HepG2 (cell line): ENCODE data around the gene PPP1R12B. TPM values are rescaled to one million over a fixed set of nuclear protein-coding genes. Genes with fewer than 3 reads are reported as not detected.

ENCODE experiments used
- ATAC-seq: fragments of 200-7000 bp; cut with Tn5 transposase; 3 replicates; pipeline ENCODE4 v1.9.1; 2020; ENCODE audit warnings: mild to moderate bottlenecking, moderate library complexity
- BruUV-seq: library from RNA; stranded (reverse); fragments of 400-500 nt; replicated peaks from 2 replicates; lab custom pipeline; 2021; lab: Mats Ljungman, UMichigan
- CTCF ChIA-PET: fragments of 300-600 bp; formaldehyde crosslinking; extraction: SDS; loops from one replicate; lab custom pipeline; 2021; ENCODE audit warnings: low total read pairs, inconsistent platforms, low intra/inter-chr PET ratio; lab: Yijun Ruan, JAX
- POLR2A ChIA-PET: fragments of 350-600 bp; sonication (Branson Sonifier 250); formaldehyde crosslinking; loops from one replicate; lab custom pipeline; 2020; ENCODE audit warnings: antibody characterized with exemption, inconsistent platforms; lab: Yijun Ruan, JAX
- DNase-seq: peaks from one replicate; pipeline ENCODE4 v3.0.0-alpha.2; 2015; ENCODE audit warnings: low spot score
- FAIRE-seq: peaks from 3 replicates; lab custom pipeline; 2011; peaks lifted over from hg19 to GRCh38; lab: Jason Lieb, UNC
- H2AFZ ChIP-seq: one replicate; pipeline ENCODE4 v1.6.1; 2011; ENCODE audit warnings: low read length, inconsistent platforms
- H3K27ac ChIP-seq: fragments of 300-600 bp; 3 replicates; pipeline ENCODE4 v1.8.0; 2011; ENCODE audit warnings: mixed run types, mild to moderate bottlenecking, mixed read lengths, low read length, inconsistent platforms; ENCODE audit not compliant: insufficient read depth; ENCODE audit errors: extremely low read length
- H3K27me3 ChIP-seq, 2 experiments: fragments of 200-600 bp in 1 of 2; 2 replicates in 1 of 2; 3 replicates in 1 of 2; pipeline versions ENCODE4 v1.6.0 to v1.8.0; 2011; ENCODE audit warnings: low read length in 2 of 2, mild to moderate bottlenecking in 2 of 2, moderate library complexity in 2 of 2, inconsistent platforms in 1 of 2; ENCODE audit not compliant: insufficient read depth in 2 of 2, control insufficient read depth in 1 of 2
- H3K36me3 ChIP-seq, 2 experiments: fragments of 200-600 bp in 1 of 2; replicated peaks in 1 of 2; 2 replicates in 1 of 2; 3 replicates in 1 of 2; pipeline versions ENCODE4 v1.5.1 to v1.8.0; 2011; ENCODE audit warnings: low read length in 2 of 2, inconsistent platforms in 1 of 2; ENCODE audit not compliant: insufficient read depth in 2 of 2, control insufficient read depth in 1 of 2
- H3K4me1 ChIP-seq: 2 replicates; pipeline ENCODE4 v1.5.1; 2012; ENCODE audit warnings: low read length, inconsistent platforms; ENCODE audit not compliant: insufficient read depth
- H3K4me2 ChIP-seq: 2 replicates; pipeline ENCODE4 v1.6.0; 2011; ENCODE audit warnings: low read depth, low read length, inconsistent platforms
- H3K4me3 ChIP-seq, 3 experiments: fragments of 200-600 bp in 1 of 3; sonication (generic), shearing (Covaris generic) in 1 of 3; replicated peaks in 1 of 3; 2 replicates each; pipeline ENCODE4 v1.5.1; 2011 to 2016; ENCODE audit warnings: low read length in 3 of 3, inconsistent platforms in 2 of 3, low read depth in 2 of 3, mild to moderate bottlenecking in 2 of 3, control low read depth in 1 of 3, mixed read lengths in 1 of 3; ENCODE audit not compliant: insufficient read depth in 1 of 3
- H3K79me2 ChIP-seq: one replicate; pipeline ENCODE4 v1.6.1; 2011; ENCODE audit warnings: low read length, inconsistent platforms; ENCODE audit not compliant: insufficient read depth
- H3K9ac ChIP-seq: 2 replicates; pipeline ENCODE4 v1.6.0; 2011; ENCODE audit warnings: mild to moderate bottlenecking, low read depth, low read length, inconsistent platforms; ENCODE audit not compliant: insufficient read depth
- H3K9me3 ChIP-seq: 2 replicates; pipeline ENCODE4 v1.5.1; 2012; ENCODE audit warnings: mild to moderate bottlenecking, low read length
- H4K20me1 ChIP-seq: 2 replicates; pipeline ENCODE4 v1.6.0; 2011; ENCODE audit warnings: inconsistent platforms, mild to moderate bottlenecking, low read length, moderate library complexity; ENCODE audit not compliant: insufficient read depth
- EHMT2 ChIP-seq: fragments of 200-600 bp; sonication (generic); IDR thresholded peaks from 2 replicates; pipeline ENCODE4 v1.7.0; 2017; ENCODE audit warnings: antibody characterized with exemption, low read depth, low read length, borderline replicate concordance
- HDAC6 ChIP-seq: fragments of 200-600 bp; sonication (generic); IDR thresholded peaks from 2 replicates; pipeline ENCODE4 v1.7.0; 2017; ENCODE audit warnings: mild to moderate bottlenecking, antibody characterized with exemption, low read length, low read depth
- HES4 ChIP-seq: sonication (generic); formaldehyde crosslinking; IDR thresholded peaks from 2 replicates; pipeline ENCODE4 v1.9.0; 2021; ENCODE audit warnings: mild to moderate bottlenecking, missing genetic modification reagents, borderline replicate concordance
- HNF4A ChIP-seq: sonication (generic); formaldehyde crosslinking; IDR thresholded peaks from 2 replicates; pipeline ENCODE4 v1.4.0; 2020; ENCODE audit warnings: missing genetic modification reagents
- IKZF5 ChIP-seq: IDR thresholded peaks from 2 replicates; pipeline ENCODE4 v1.6.1; 2018; ENCODE audit warnings: missing genetic modification reagents, mild to moderate bottlenecking, missing compliant biosample characterization
- KLF9 ChIP-seq: IDR thresholded peaks from 2 replicates; pipeline ENCODE4 v1.6.1; 2016; ENCODE audit warnings: low read depth
- MED1 ChIP-seq: sonication (generic); formaldehyde crosslinking; IDR thresholded peaks from 2 replicates; pipeline ENCODE4 v1.4.0; 2020; ENCODE audit warnings: missing genetic modification reagents
- MTA3 ChIP-seq: sonication (generic); formaldehyde crosslinking; IDR thresholded peaks from 2 replicates; pipeline ENCODE4 v1.4.0; 2020; ENCODE audit warnings: missing genetic modification reagents
- MTF1 ChIP-seq: sonication (generic); formaldehyde crosslinking; IDR thresholded peaks from 2 replicates; pipeline ENCODE4 v1.5.0; 2020; ENCODE audit warnings: missing genetic modification reagents
- NR2F1 ChIP-seq, 2 experiments: fragments of 450-650 bp in 1 of 2; formaldehyde crosslinking in 1 of 2; IDR thresholded peaks; 2 replicates each; pipeline versions ENCODE4 v1.5.0 to v1.6.1; 2016 to 2020; ENCODE audit warnings: mild to moderate bottlenecking in 1 of 2, missing compliant biosample characterization in 1 of 2, missing genetic modification reagents in 1 of 2, moderate library complexity in 1 of 2
- POLR2G ChIP-seq: fragments of 200-400 bp; formaldehyde crosslinking; IDR thresholded peaks from 2 replicates; pipeline ENCODE4 v1.6.1; 2018; ENCODE audit warnings: mild to moderate bottlenecking, low read depth, low read length, moderate library complexity
- TFDP1 ChIP-seq: IDR thresholded peaks from 2 replicates; pipeline ENCODE4 v1.6.1; 2016; ENCODE audit warnings: missing compliant biosample characterization, missing genetic modification reagents, borderline replicate concordance
- ZNF143 ChIP-seq: sonication (generic); formaldehyde crosslinking; IDR thresholded peaks from 2 replicates; pipeline ENCODE4 v1.4.0; 2020; ENCODE audit warnings: missing genetic modification reagents
- ZNF234 ChIP-seq: sonication (generic); formaldehyde crosslinking; conservative IDR thresholded peaks from 2 replicates; pipeline ENCODE4 v1.5.1; 2020; ENCODE audit warnings: mild to moderate bottlenecking, missing genetic modification reagents
- ZNF672 ChIP-seq: sonication (generic); formaldehyde crosslinking; IDR thresholded peaks from 2 replicates; pipeline ENCODE4 v1.8.1; 2022; ENCODE audit warnings: missing genetic modification reagents
- WGBS: methylation state at CpG from one replicate; pipeline ENCODE4 v1.1.6; 2017; ENCODE audit warnings: low lambda C conversion rate; 5-methylcytosine and 5-hydroxymethylcytosine counted together
- in situ Hi-C: cut with HindIII; loops from 2 replicates; pipeline ENCODE4 v1.10.0; 2017; ENCODE audit warnings: low pct_unique_long_range_greater_than_20kb; ENCODE audit not compliant: extremely low pct_ligation_motif_present
- intact Hi-C: fragments of 100-400 bp; cut with micrococcal nuclease; formaldehyde crosslinking; loops from one replicate; pipeline ENCODE4 v1.10.0; 2022; ENCODE audit not compliant: unreplicated experiment
- polyA plus RNA-seq, 8 experiments: library from polyadenylated mRNA; depleted of rRNA in 3 of 8; stranded (reverse) in 7 of 8; unstranded in 1 of 8; fragments of >200 nt; fragmentation: Illumina TruSeq in 4 of 8; extraction: Trizol in 4 of 8; gene quantifications; 2 replicates each; pipeline versions ENCODE4 v1.2.1 to v1.2.3, GENCODE V29; 2011 to 2016; ENCODE audit warnings: low read depth in 4 of 8, missing spikeins in 1 of 8, mixed read lengths in 1 of 8; ENCODE audit not compliant: insufficient read depth in 1 of 8
- total RNA-seq, 5 experiments: library from RNA; depleted of rRNA; stranded (reverse); fragments of >200 nt; fragmentation: Illumina TruSeq; extraction: Trizol; gene quantifications; 2 replicates each; pipeline ENCODE4 v1.2.3, GENCODE V29; 2016; ENCODE audit warnings: low read depth in 1 of 5

The PPP1R12B gene
- total and polyA plus RNA-seq, 2 of the 13 experiments (the other 11 are each of a cell fraction or from before 2014, with no cell fraction given): 12.0 to 13.6 TPM

GRCh38 chr1:202562444-202563060 lies 214.1 kb downstream of the PPP1R12B start:
- H3K27ac ChIP-seq: no peak overlapping the region
- 96% methylated on average over 13 of the region's 13 CpGs for WGBS
- TF ChIP-seq POLR2G (no peak), TFDP1 (no peak), HES4 (CRISPR knock-in tag) (no peak), MTF1 (no peak), ZNF143 (CRISPR knock-in tag) (no peak), MED1 (CRISPR knock-in tag) (no peak), HDAC6 (no peak), NR2F1 (CRISPR knock-in tag; IDR thresholded peaks at IDR 0.05) (no peak), HNF4A (CRISPR knock-in tag) (no peak), KLF9 (CRISPR knock-in tag) (no peak), ZNF234 (CRISPR knock-in tag) (no peak), ZNF672 (CRISPR knock-in tag) (no peak), IKZF5 (CRISPR knock-in tag) (no peak), MTA3 (CRISPR knock-in tag) (no peak), EHMT2 (no peak)
- DNase-seq (no peak), FAIRE-seq (no peak), ATAC-seq (no peak)
- H3K4me3 ChIP-seq: no peak overlapping the region
- H3K27me3 ChIP-seq: no peaks in the 10 kb centered on the region
- ChIA-PET POLR2A (no interaction called here), CTCF (no interaction called here)
- no peaks in the 10 kb centered on the region for H3K79me2 ChIP-seq
- H3K9ac ChIP-seq: no peak overlapping the region
- in situ Hi-C loops (no loop called here), intact Hi-C loops (no loop called here)
- H4K20me1 ChIP-seq: no peaks in the 10 kb centered on the region
- H3K36me3 ChIP-seq: peaks cover under 1 to 18% of the 10 kb centered on the region in 2 experiments; a peak in 3 of 5 replicates
- no peaks in the 10 kb centered on the region for H3K9me3 ChIP-seq
- BruUV-seq: no TSS peak
- peaks cover 8% of the 10 kb centered on the region; the same call in 1 of the 2 replicates for H3K4me1 ChIP-seq
- no peak overlapping the region for H2AFZ ChIP-seq
- H3K4me2 ChIP-seq: no peak overlapping the region
